Subcutaneous adipose tissue (tissue), 4 donors: ENCODE data around the gene SUPT4H1. TPM values are rescaled to one million over a fixed set of nuclear protein-coding genes. Genes with fewer than 3 reads are reported as not detected.

Source experiments
- CTCF ChIP-seq: fragments of 450-650 bp; IDR thresholded peaks from one replicate; pipeline ENCODE4 v1.5.1; 2016; ENCODE audit warnings: low read depth, mild to moderate bottlenecking, control low read depth, antibody characterized with exemption, moderate library complexity
- total RNA-seq, 4 donors: library from RNA; depleted of rRNA; stranded (reverse); fragments of >200 nt; gene quantifications; one replicate each; pipeline ENCODE4 v1.1.0, GENCODE V29; 2016

The SUPT4H1 gene
- total RNA-seq, 4 donors from 2014 or later, result 27.9 to 58.5 (median 40.9) TPM

GRCh38 chr17:58319173-58320162 is 32.5 kb downstream of the SUPT4H1 start:
- TF ChIP-seq CTCF, result no peak

GRCh38 chr17:58318627-58319172 is 33.3 kb downstream of the SUPT4H1 start:
- no peak for TF ChIP-seq CTCF

- TF ChIP-seq CTCF, result no peak
Measured at GRCh38 chr17:58318065-58318481, 33.9 kb downstream of the SUPT4H1 start.

- TF ChIP-seq CTCF, result no peak
Measured at GRCh38 chr17:58317421-58318064, 34.5 kb downstream of the SUPT4H1 start.

GRCh38 chr17:58316260-58316960 is 35.6 kb downstream of the SUPT4H1 start:
- no peak for TF ChIP-seq CTCF

- no peak for TF ChIP-seq CTCF
Measured at GRCh38 chr17:58315750-58316149, 36.3 kb downstream of the SUPT4H1 start.
